BJ (cell line): ENCODE measurements around the gene BBS4. TPM values are rescaled to one million over a fixed set of nuclear protein-coding genes. Genes with fewer than 3 reads are reported as not detected.

ENCODE experiments used
- CTCF ChIA-PET: fragments of 350-600 bp; formaldehyde crosslinking; extraction: SDS; loops from one replicate; lab custom pipeline; 2021; ENCODE audit warnings: antibody characterized with exemption, inconsistent platforms; lab: Yijun Ruan, JAX
- POLR2A ChIA-PET: fragments of 300-600 bp; sonication (Branson Sonifier 250); formaldehyde crosslinking; extraction: SDS; loops from one replicate; lab custom pipeline; 2021; ENCODE audit warnings: antibody characterized with exemption; lab: Charles Lee
- DNase-seq: peaks from one replicate; pipeline ENCODE4 v3.0.0-alpha.2; 2011; ENCODE audit warnings: low read depth
- H3K27me3 ChIP-seq: 2 replicates; pipeline ENCODE4 v1.6.0; 2011; ENCODE audit warnings: low read length; ENCODE audit not compliant: control insufficient read depth, insufficient read depth
- H3K36me3 ChIP-seq: 2 replicates; pipeline ENCODE4 v1.5.1; 2011; ENCODE audit warnings: low read length; ENCODE audit not compliant: control insufficient read depth, insufficient read depth
- H3K4me3 ChIP-seq: 2 replicates; pipeline ENCODE4 v1.5.1; 2011; ENCODE audit warnings: low read depth, mild to moderate bottlenecking, control low read depth, low read length
- polyA plus RNA-seq: library from polyadenylated mRNA; depleted of rRNA; stranded (reverse); fragments of >200 nt; gene quantifications from 2 replicates; pipeline ENCODE4 v1.2.3, GENCODE V29; 2011
- TF ChIP-seq, protein P1 (sequence below): IDR thresholded peaks from 2 replicates; pipeline ENCODE4 v1.5.1; 2011; ENCODE audit warnings: low read depth, mild to moderate bottlenecking, control low read depth, inconsistent platforms, low read length, moderate library complexity; ENCODE audit not compliant: insufficient read depth

BBS4 gene
- polyA plus RNA-seq, 1 experiment, result 22.2 TPM

DNA sequence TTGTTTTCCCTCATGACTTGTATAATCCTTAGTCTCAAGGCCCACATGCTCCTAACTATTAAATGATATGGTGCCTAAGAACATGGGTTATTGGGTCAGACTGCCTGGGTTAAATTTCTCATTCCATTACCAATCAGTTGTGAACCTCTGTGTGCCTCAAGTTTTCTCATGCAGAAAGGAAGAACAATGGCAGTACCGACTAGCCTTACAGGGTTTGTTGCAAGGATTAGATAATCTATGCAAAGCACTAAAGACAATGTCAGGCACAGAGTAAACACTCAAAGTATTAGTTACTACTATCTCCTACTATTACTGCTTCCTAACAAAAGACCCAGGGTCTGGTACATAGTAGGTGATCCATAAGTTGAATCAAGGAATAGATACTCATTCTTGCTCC is 85.3 kb downstream of the BBS4 start:
- H3K36me3 ChIP-seq, result peaks cover 12% of the 10 kb centered on the region
- POLR2A ChIA-PET, result no interaction called here

DNA sequence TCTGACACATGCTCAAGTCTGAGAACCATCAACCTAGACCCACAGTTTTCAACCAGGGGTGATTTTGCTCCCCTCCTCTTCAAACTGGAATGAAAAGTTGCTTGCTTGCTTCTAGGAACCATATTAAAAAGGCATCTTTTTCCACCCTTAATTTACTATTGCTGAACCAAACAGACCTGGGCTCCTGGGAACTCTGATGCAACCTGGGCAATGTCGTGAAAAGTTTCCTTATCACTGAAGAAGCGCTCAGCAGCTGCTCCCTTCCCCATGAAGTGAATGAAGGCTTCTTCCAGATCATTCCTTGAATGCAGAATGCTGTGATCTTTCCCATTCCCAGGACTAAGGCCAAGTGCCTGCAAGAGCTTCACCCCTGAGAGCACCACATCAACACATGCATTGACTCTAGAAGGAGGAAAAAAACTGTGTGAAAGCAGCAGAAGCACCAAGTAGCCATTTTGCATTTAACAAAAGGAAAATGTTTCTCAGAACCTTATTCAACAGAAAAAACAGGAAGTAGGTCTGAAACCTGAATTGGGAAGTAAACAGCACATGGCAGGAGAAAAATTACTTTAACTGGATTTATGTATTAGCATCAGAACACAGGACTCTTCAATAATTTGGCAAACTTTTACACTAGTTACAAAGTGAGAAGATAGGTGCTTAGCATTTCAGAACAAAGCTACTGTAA is 88.8 kb downstream of the BBS4 start:
- H3K27me3 ChIP-seq, result no peaks in the 10 kb centered on the region
- H3K4me3 ChIP-seq, result no peak overlapping the region
- POLR2A ChIA-PET, result no interaction called here
- CTCF ChIA-PET, result no interaction called here
- TF ChIP-seq, protein P1, sequence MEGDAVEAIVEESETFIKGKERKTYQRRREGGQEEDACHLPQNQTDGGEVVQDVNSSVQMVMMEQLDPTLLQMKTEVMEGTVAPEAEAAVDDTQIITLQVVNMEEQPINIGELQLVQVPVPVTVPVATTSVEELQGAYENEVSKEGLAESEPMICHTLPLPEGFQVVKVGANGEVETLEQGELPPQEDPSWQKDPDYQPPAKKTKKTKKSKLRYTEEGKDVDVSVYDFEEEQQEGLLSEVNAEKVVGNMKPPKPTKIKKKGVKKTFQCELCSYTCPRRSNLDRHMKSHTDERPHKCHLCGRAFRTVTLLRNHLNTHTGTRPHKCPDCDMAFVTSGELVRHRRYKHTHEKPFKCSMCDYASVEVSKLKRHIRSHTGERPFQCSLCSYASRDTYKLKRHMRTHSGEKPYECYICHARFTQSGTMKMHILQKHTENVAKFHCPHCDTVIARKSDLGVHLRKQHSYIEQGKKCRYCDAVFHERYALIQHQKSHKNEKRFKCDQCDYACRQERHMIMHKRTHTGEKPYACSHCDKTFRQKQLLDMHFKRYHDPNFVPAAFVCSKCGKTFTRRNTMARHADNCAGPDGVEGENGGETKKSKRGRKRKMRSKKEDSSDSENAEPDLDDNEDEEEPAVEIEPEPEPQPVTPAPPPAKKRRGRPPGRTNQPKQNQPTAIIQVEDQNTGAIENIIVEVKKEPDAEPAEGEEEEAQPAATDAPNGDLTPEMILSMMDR, result no peak
- no peak for DNase-seq
- H3K36me3 ChIP-seq, result peaks cover 9% of the 10 kb centered on the region

More for the DNA sequence above, 85.3 kb downstream of the BBS4 start:
- H3K27me3 ChIP-seq, result no peaks in the 10 kb centered on the region
- H3K4me3 ChIP-seq, result no peak overlapping the region
- DNase-seq, result no peak
- TF ChIP-seq, protein P1, result no peak
- CTCF ChIA-PET, result no interaction called here

DNA sequence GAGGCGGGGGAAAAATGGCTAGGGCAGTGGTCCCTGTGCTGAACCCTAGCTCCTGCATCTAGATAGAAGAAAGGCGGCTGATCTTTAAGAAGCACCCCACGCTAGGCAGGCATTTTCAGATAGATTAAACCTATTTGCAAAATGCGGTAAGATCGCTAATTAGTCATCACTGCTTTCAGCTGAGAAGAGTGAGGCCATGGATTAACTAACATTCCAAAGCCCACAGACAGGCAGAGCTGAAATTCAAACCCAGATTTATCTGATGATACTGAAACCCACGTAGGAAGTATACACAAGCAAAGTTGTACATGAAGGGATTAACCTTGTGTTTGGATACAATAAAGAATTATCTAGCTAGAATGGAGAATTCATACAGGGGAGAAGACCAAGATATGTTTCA is 92.8 kb downstream of the BBS4 start:
- Histone ChIP-seq H3K4me3 (no peak overlapping the region), H3K27me3 (no peaks in the 10 kb centered on the region), H3K36me3 (peaks cover 7% of the 10 kb centered on the region)
- no peak for DNase-seq
- CTCF ChIA-PET, result interaction anchor here (0.5 to 1.4 kb wide), 3 partner anchors 57 to 375 kb away, joined by 3 to 6 read pairs (median 3); no protein-coding TSS in a partner anchor
- POLR2A ChIA-PET, result no interaction called here
- TF ChIP-seq, protein P1, result no peak

DNA sequence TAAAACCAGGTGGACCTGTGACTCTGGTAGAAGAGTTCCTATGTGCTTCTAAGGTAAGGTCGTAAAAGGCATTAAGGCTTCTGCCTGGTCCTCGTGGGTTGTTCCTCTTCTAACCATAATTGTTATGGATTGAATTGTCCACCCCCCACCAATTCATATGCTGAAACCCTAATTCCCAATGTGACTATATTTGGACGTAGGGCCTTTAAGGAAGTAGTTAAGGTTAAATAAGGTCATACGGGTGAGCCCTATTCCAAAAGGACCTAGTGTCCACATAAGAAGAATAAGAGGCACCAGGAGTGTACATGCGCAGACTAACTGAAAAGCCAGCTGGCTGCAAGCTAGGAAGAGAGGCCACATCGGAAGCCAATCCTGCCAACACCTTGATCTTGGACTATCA is 95.6 kb downstream of the BBS4 start:
- H3K4me3 ChIP-seq, result no peak overlapping the region
- no peaks in the 10 kb centered on the region; the same call in 1 of the 2 replicates for H3K36me3 ChIP-seq
- TF ChIP-seq, protein P1, result no peak
- H3K27me3 ChIP-seq, result no peaks in the 10 kb centered on the region
- DNase-seq, result no peak
- ChIA-PET CTCF (interaction anchor here (0.9 to 1.0 kb wide), 3 partner anchors 17 to 182 kb away, joined by 3 read pairs; no protein-coding TSS in a partner anchor), POLR2A (no interaction called here)

DNA sequence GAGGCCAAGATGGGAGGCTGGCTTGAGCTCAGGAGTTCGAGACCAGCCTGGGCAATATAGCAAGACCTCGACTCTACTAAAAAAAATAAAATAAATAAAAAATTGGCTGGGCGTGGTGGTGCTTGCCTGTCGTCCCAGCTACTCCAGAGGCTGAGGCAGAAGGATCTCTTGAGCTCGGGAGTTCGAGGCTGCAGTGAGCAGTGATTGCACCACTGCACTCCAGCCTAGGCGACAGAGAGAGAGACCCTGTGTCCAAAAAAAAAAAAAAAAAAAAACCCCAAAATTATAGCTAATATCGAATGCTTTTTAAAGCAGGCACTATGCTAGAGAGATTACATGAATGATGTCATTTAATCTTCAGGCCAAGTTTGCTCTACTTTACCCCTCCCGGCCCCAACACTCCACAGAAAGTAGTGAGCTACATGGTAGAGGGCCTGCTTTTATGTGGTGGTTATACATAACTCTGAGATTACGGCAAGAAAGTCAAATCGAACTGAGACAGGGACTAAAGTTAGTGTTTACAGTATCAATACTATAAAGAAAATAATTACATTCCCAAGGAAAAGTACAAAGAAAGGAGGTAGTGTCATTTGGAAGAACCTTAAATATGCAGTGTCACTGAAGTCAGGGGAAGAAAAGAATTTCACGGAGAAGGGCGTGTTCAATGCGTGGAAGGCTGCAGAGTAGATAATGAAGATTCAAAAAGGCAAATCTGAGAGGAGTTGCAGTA is 96.4 kb downstream of the BBS4 start:
- no peak for DNase-seq
- TF ChIP-seq, protein P1, result no peak
- ChIA-PET CTCF (interaction anchor here (0.9 to 4.7 kb wide), 4 partner anchors 18 to 296 kb away, joined by 3 to 21 read pairs (median 3); no protein-coding TSS in a partner anchor), POLR2A (interaction anchor here (0.6 kb wide), 1 partner anchor 346 kb away, joined by 3 read pairs; no protein-coding TSS in a partner anchor)
- peak overlapping the region; percentile 70 for H3K4me3 ChIP-seq
- H3K27me3 ChIP-seq, result no peaks in the 10 kb centered on the region
- H3K36me3 ChIP-seq, result no peaks in the 10 kb centered on the region; the same call in 1 of the 2 replicates
